ENCODE measurements around the gene KLHL8. TPM values are rescaled to one million over a fixed set of nuclear protein-coding genes. Genes with fewer than 3 reads are reported as not detected.

Gene KLHL8
- polyA plus RNA-seq, 5 donors: 11.2 to 21.8 (median 18.9) TPM

GRCh38 chr4:87122252-87122651 is 98.2 kb downstream of the KLHL8 start:
- peak; percentile 69 to 73 for DNase-seq

- peak; percentile 15 to 22 for DNase-seq
These were observed 98.9 kb downstream of the KLHL8 start for GRCh38 chr4:87121341-87122065.

GRCh38 chr4:87120411-87121162 is 99.8 kb downstream of the KLHL8 start:
- no peak for DNase-seq

- DNase-seq: no peak
These were observed 100.4 kb downstream of the KLHL8 start for GRCh38 chr4:87120010-87120409.

GRCh38 chr4:87118826-87119225 is 101.6 kb downstream of the KLHL8 start:
- DNase-seq: no peak

DNA sequence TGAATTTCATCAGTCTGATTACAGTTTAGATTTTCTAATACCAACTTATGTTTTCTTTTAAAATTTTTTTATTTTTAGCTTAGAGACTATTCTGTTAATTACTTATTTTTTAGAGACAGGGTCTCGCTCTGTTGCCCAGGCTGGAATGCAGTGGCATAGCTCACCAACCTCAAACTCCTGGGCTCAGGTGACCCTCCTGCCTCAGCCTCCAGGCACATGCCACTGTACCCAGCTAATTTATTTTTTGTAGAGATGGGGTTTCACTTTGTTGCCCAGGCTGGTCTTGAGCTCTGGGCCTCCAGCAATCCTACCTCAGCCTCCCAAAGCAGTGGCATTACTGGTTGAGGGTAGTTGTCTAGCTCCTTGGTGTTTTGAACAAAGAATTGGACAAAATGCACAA is 102.0 kb downstream of the KLHL8 start:
- no peak for DNase-seq

DNA sequence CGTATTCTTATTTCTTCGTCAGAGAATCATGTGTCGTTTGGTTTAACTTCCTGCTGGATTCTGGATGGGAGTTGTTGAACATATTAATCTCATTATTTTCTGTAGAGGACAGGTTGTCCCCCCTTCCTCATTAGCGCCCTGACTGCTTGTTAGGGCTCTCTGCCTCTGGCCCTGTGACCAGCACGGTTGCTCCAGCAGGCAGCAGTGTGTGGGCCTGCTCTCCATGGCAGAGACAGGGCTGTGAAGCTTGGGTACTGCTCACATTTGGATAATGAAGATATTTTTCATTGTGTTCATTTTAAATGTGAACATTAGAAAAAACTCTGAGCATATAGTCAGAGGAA is 102.7 kb downstream of the KLHL8 start:
- DNase-seq: no peak

DNA sequence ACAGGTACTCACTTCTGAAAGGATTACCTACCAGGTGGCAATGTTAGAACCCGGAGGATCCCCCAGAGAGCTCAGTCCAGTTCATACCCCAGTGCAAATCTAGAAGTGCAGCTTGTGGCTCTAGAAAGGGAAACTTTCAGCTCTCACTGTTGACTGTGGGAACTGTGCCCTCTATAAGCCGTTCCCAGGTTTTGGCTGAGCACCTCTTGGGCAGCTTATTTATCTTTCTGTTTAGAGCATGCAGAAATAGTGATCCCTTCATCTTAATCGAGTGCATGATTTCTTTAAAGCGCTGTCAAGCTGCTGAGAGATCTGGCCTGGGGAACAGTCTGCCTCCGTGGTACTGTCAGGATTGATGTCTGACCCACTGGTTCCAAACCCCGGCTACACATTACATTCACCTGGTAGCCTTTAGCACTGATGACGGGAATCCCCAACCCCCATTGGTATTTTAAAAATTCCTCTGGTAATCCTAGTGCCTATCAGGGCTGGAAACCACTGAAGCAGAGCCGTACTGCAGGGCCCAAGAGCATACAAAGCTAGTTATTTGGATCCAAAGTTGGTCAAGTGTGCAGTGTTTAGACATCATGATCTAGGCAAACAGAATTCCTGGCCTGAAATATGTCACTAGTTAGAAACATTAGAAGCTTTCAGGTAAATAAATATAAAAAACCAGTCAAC is 103.2 kb downstream of the KLHL8 start:
- DNase-seq: no peak

DNA sequence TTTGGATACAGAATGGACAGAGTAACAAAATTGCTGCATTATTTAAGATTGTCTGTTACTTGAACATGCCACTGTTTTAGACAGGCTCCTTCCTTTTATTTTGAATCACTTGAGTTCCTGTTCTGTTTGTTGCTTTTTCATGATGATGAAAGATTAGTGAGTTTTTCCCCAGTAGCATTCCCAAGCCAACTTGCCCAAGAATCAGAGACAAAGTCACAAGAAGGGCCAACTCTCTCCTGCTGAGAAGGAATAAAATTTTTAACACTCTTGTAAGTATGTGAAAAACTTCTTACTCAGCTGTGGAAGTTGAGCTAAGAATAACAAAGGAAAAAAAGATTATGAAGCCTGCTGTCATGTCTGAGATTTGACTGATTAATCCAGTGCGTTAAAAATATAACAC is 104.2 kb downstream of the KLHL8 start:
- DNase-seq: no peak

DNA sequence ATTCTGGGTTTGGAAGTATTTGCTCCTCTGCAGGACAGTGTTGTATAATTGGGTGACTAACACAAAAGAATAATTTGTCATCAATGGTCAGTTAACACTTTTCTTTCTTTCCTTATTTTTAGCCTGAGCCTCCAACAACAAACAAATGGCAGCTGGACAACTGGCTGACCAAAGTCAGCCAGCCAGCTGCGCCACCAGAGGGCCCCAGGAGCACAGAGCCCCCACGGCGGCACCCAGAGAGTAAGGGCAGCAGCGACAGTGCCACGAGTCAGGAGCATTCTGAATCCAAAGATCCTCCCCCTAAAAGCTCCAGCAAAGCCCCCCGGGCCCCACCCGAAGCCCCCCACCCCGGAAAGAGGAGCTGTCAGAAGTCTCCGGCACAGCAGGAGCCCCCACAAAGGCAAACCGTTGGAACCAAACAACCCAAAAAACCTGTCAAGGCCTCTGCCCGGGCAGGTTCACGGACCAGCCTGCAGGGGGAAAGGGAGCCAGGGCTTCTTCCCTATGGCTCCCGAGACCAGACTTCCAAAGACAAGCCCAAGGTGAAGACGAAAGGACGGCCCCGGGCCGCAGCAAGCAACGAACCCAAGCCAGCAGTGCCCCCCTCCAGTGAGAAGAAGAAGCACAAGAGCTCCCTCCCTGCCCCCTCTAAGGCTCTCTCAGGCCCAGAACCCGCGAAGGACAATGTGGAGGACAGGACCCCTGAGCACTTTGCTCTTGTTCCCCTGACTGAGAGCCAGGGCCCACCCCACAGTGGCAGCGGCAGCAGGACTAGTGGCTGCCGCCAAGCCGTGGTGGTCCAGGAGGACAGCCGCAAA is 106.0 kb downstream of the KLHL8 start:
- DNase-seq: no peak

- no peak for DNase-seq
These were observed 108.4 kb downstream of the KLHL8 start for GRCh38 chr4:87112063-87112462.

Other genes starting within 250 kb of the KLHL8 start
- gene HSD17B13, start 102.3 kb upstream of the KLHL8 start, polyA plus RNA-seq (ENCODE audit: insufficient read depth in 1 of 5, insufficient read length in 5 of 5, low replicate concordance in 1 of 5): 1 to 10 TPM in 1 of 5 donors, under 1 TPM in 4; 0.46 to 1.5 (median 0.60) TPM
- gene HSD17B11, start 170.6 kb upstream of the KLHL8 start, polyA plus RNA-seq (ENCODE audit: insufficient read depth in 1 of 5, insufficient read length in 5 of 5, low replicate concordance in 1 of 5): 10 to 100 TPM; 45.5 to 92.3 (median 74.3) TPM
- gene NUDT9, start 202.0 kb upstream of the KLHL8 start, polyA plus RNA-seq (ENCODE audit: insufficient read depth in 1 of 5, insufficient read length in 5 of 5, low replicate concordance in 1 of 5): 10 to 100 TPM; 45.1 to 55.9 (median 50.5) TPM

Data from right lung (tissue), 5 donors.